HEK293T (cell line): ENCODE results near the gene CCT5.

Experiments used
- CTCF ChIA-PET: fragments of 350-600 bp; formaldehyde crosslinking; extraction: SDS; loops from one replicate; lab custom pipeline; 2021; ENCODE audit warnings: antibody characterized with exemption, inconsistent platforms; lab: Yijun Ruan, JAX
- POLR2A ChIA-PET: fragments of 350-600 bp; formaldehyde crosslinking; extraction: SDS; loops from one replicate; lab custom pipeline; 2020; ENCODE audit warnings: antibody characterized with exemption, inconsistent platforms; lab: Yijun Ruan, JAX
- DNase-seq: peaks from one replicate; pipeline ENCODE4 v3.0.0; 2012; ENCODE audit warnings: mixed read lengths; ENCODE audit errors: extremely low spot score
- ARNT ChIP-seq: fragments of 450-650 bp; IDR thresholded peaks from 2 replicates; pipeline ENCODE4 v1.6.1; 2017; ENCODE audit warnings: mild to moderate bottlenecking
- BHLHE40 ChIP-seq: fragments of 450-650 bp; IDR thresholded peaks from 2 replicates; pipeline ENCODE4 v1.6.1; 2016; ENCODE audit warnings: mild to moderate bottlenecking, moderate library complexity, borderline replicate concordance
- CTBP1 ChIP-seq: fragments of 450-650 bp; IDR thresholded peaks from 2 replicates; pipeline ENCODE4 v1.6.1; 2016; ENCODE audit warnings: borderline replicate concordance
- ELF4 ChIP-seq: fragments of 450-650 bp; IDR thresholded peaks from 2 replicates; pipeline ENCODE4 v1.6.1; 2017; ENCODE audit warnings: antibody characterized with exemption
- FOXA1 ChIP-seq: fragments of 450-650 bp; IDR thresholded peaks from 2 replicates; pipeline ENCODE4 v1.6.1; 2016; ENCODE audit warnings: mild to moderate bottlenecking
- FOXK2 ChIP-seq: fragments of 450-650 bp; IDR thresholded peaks from 2 replicates; pipeline ENCODE4 v1.6.1; 2016; ENCODE audit warnings: mild to moderate bottlenecking
- FOXM1 ChIP-seq: fragments of 450-650 bp; IDR thresholded peaks from 2 replicates; pipeline ENCODE4 v1.6.1; 2017; ENCODE audit warnings: mild to moderate bottlenecking, borderline replicate concordance
- HDGF ChIP-seq: fragments of 450-650 bp; IDR thresholded peaks from 2 replicates; pipeline ENCODE4 v1.6.1; 2017; ENCODE audit warnings: antibody characterized with exemption, borderline replicate concordance
- L3MBTL2 ChIP-seq: fragments of 450-650 bp; conservative IDR thresholded peaks from 2 replicates; pipeline ENCODE4 v1.6.1; 2016; ENCODE audit warnings: mild to moderate bottlenecking
- LEF1 ChIP-seq: fragments of 450-650 bp; IDR thresholded peaks from 2 replicates; pipeline ENCODE4 v1.6.1; 2017; ENCODE audit warnings: mild to moderate bottlenecking, borderline replicate concordance
- NFRKB ChIP-seq: fragments of 450-650 bp; IDR thresholded peaks from 2 replicates; pipeline ENCODE4 v1.6.1; 2016; ENCODE audit warnings: mild to moderate bottlenecking, moderate library complexity
- PKNOX1 ChIP-seq: fragments of 450-650 bp; IDR thresholded peaks from 2 replicates; pipeline ENCODE4 v1.6.1; 2016
- SP1 ChIP-seq: fragments of 450-650 bp; IDR thresholded peaks from 2 replicates; pipeline ENCODE4 v1.6.1; 2017
- SUZ12 ChIP-seq: fragments of 450-650 bp; IDR thresholded peaks from 2 replicates; pipeline ENCODE4 v1.6.1; 2016; ENCODE audit warnings: mild to moderate bottlenecking
- TARDBP ChIP-seq: fragments of 450-650 bp; IDR thresholded peaks from 2 replicates; pipeline ENCODE4 v1.6.1; 2016
- ZNF384 ChIP-seq: fragments of 450-650 bp; IDR thresholded peaks from 2 replicates; pipeline ENCODE4 v1.6.1; 2016

CCT5 gene

GRCh38 chr5:10257870-10258269 is 7.8 kb downstream of the CCT5 start:
- DNase-seq, result no peak
- ChIA-PET POLR2A (no interaction called here), CTCF (no interaction called here)
- TF ChIP-seq FOXK2 (no peak), HDGF (no peak), BHLHE40 (no peak), SP1 (no peak), ARNT (no peak), LEF1 (no peak), ZNF384 (no peak)

GRCh38 chr5:10259899-10260298 is 9.8 kb downstream of the CCT5 start:
- TF ChIP-seq ELF4 (no peak), FOXA1 (no peak), ZNF384 (no peak), FOXK2 (no peak), NFRKB (no peak), SP1 (no peak)
- CTCF ChIA-PET, result no interaction called here
- POLR2A ChIA-PET, result interaction anchor here (2.2 kb wide), 1 partner anchor 10 kb away, joined by 10 read pairs; the partner anchor contains the start of genes ATPSCKMT and CCT5
- DNase-seq, result no peak

GRCh38 chr5:10261065-10261464 is 11.0 kb downstream of the CCT5 start:
- CTCF ChIA-PET, result no interaction called here
- no peak for DNase-seq
- POLR2A ChIA-PET, result interaction anchor here (0.6 to 1.3 kb wide), 2 partner anchors 12 to 92 kb away, joined by 3 read pairs; partner anchors contain the start of genes ATPSCKMT, CCT5 and MARCHF6
- TF ChIP-seq FOXA1 (no peak), ZNF384 (no peak), ARNT (no peak)

- ChIA-PET POLR2A (interaction anchor here (1.1 kb wide), 1 partner anchor 12 kb away, joined by 3 read pairs; the partner anchor contains the start of genes ATPSCKMT and CCT5), CTCF (no interaction called here)
- no peak for DNase-seq
- TF ChIP-seq LEF1 (no peak), PKNOX1 (no peak), ELF4 (no peak)
Measured at GRCh38 chr5:10262121-10262774, 12.2 kb downstream of the CCT5 start.

GRCh38 chr5:10262995-10263394 is 12.9 kb downstream of the CCT5 start:
- TF ChIP-seq FOXM1, result no peak
- TF ChIP-seq CTBP1, result no peak
- TF ChIP-seq TARDBP, result no peak
- no peak for TF ChIP-seq SUZ12
- ChIA-PET CTCF (no interaction called here), POLR2A (interaction anchor here (0.5 to 2.0 kb wide), 3 partner anchors 12 to 298 kb away, joined by 3 to 6 read pairs (median 3); partner anchors contain the start of genes ATPSCKMT and CCT5)
- DNase-seq, result no peak

- ChIA-PET CTCF (no interaction called here), POLR2A (interaction anchor here (0.9 to 2.0 kb wide), 3 partner anchors 13 to 89 kb away, joined by 3 to 6 read pairs (median 5); partner anchors contain the start of gene MARCHF6)
- DNase-seq, result no peak
- TF ChIP-seq FOXK2 (no peak), FOXM1 (no peak), ELF4 (no peak), PKNOX1 (no peak), FOXA1 (no peak), HDGF (no peak), ZNF384 (no peak), LEF1 (no peak), SUZ12 (no peak), BHLHE40 (no peak), SP1 (no peak), ARNT (no peak), TARDBP (no peak), CTBP1 (no peak), L3MBTL2 (no peak), NFRKB (no peak)
Measured at GRCh38 chr5:10264604-10265003, 14.5 kb downstream of the CCT5 start.

GRCh38 chr5:10265245-10266109 is 15.4 kb downstream of the CCT5 start:
- TF ChIP-seq ARNT (no peak), FOXA1 (no peak), SP1 (no peak)
- POLR2A ChIA-PET, result interaction anchor here (1.7 to 2.0 kb wide), 2 partner anchors 14 to 88 kb away, joined by 5 to 6 read pairs; partner anchors contain the start of gene MARCHF6
- CTCF ChIA-PET, result no interaction called here
- no peak for DNase-seq
